GM13977 (cell line): Measurements from ENCODE around the gene ARHGAP24.

Experiments
- DNase-seq: peaks from one replicate; pipeline ENCODE4 v3.0.0; 2012; ENCODE audit warnings: low spot score
- CTCF ChIP-seq: IDR thresholded peaks from 2 replicates; pipeline ENCODE4 v1.5.1; 2012; ENCODE audit warnings: mild to moderate bottlenecking, control low read depth; ENCODE audit not compliant: insufficient read depth; ENCODE audit errors: extremely low read depth, missing control alignments
- in situ Hi-C: fragments of 300-500 bp; cut with MboI; formaldehyde crosslinking; loops from one replicate; pipeline ENCODE4 v1.12.0; 2022; ENCODE audit warnings: low sequenced_read_pairs, low pct_unique_long_range_greater_than_20kb, mixed read lengths, inconsistent platforms; ENCODE audit not compliant: unreplicated experiment

Gene ARHGAP24

GRCh38 chr4:85713005-85713404 lies 238.1 kb downstream of the ARHGAP24 start:
- DNase-seq = no peak
- no peak for TF ChIP-seq CTCF
- in situ Hi-C loops = no loop called here

- no peak for DNase-seq
- no peak for TF ChIP-seq CTCF
- in situ Hi-C loops = no loop called here
Observed at GRCh38 chr4:85715991-85716737, 241.2 kb downstream of the ARHGAP24 start.

GRCh38 chr4:85717351-85717750 lies 242.4 kb downstream of the ARHGAP24 start:
- DNase-seq = no peak
- no peak for TF ChIP-seq CTCF
- in situ Hi-C loops = no loop called here

GRCh38 chr4:85717847-85718246 lies 242.9 kb downstream of the ARHGAP24 start:
- in situ Hi-C loops = no loop called here
- TF ChIP-seq CTCF = no peak
- DNase-seq = no peak

- no peak for DNase-seq
- in situ Hi-C loops = no loop called here
- no peak for TF ChIP-seq CTCF
Observed at GRCh38 chr4:85720735-85721134, 245.8 kb downstream of the ARHGAP24 start.

GRCh38 chr4:85722401-85722800 lies 247.5 kb downstream of the ARHGAP24 start:
- TF ChIP-seq CTCF = no peak
- no peak for DNase-seq
- in situ Hi-C loops = no loop called here

GRCh38 chr4:85722807-85723206 lies 247.9 kb downstream of the ARHGAP24 start:
- DNase-seq = no peak
- no peak for TF ChIP-seq CTCF
- in situ Hi-C loops = no loop called here
